PC-9 (cell line): Measurements from ENCODE around the gene C10orf105. TPM values are rescaled to one million over a fixed set of nuclear protein-coding genes. Genes with fewer than 3 reads are reported as not detected.

Experiments used
- BruUV-seq: library from RNA; stranded (reverse); fragments of 400-500 nt; replicated peaks from 2 replicates; lab custom pipeline; 2021; lab: Mats Ljungman, UMichigan
- CTCF ChIA-PET: fragments of 300-600 bp; sonication (Branson Sonifier 250); formaldehyde crosslinking; loops from one replicate; lab custom pipeline; 2022; ENCODE audit warnings: antibody characterized with exemption; lab: Charles Lee
- POLR2A ChIA-PET: fragments of 300-600 bp; sonication (Branson Sonifier 250); formaldehyde crosslinking; loops from one replicate; lab custom pipeline; 2022; ENCODE audit warnings: antibody characterized with exemption; ENCODE audit not compliant: unreplicated experiment; lab: Charles Lee
- DNase-seq, 2 experiments: peaks; one replicate each; pipeline versions ENCODE4 v3.0.0 to v3.0.0-alpha.2; 2015 to 2022; ENCODE audit warnings: mixed read lengths in 1 of 2
- H2AFZ ChIP-seq: fragments of 200-600 bp; sonication (generic); 2 replicates; pipeline ENCODE4 v1.8.1; 2017; ENCODE audit warnings: antibody characterized with exemption
- H3F3A ChIP-seq: fragments of 200-600 bp; sonication (generic); 2 replicates; pipeline ENCODE4 v1.8.1; 2017; ENCODE audit warnings: antibody characterized with exemption, mild to moderate bottlenecking, low read depth; ENCODE audit not compliant: insufficient read depth
- H3K27ac ChIP-seq: fragments of 200-600 bp; sonication (generic); 2 replicates; pipeline ENCODE4 v1.6.1; 2016; ENCODE audit warnings: mixed run types
- H3K27me3 ChIP-seq: fragments of 200-600 bp; sonication (generic); 2 replicates; pipeline ENCODE4 v1.6.1; 2016; ENCODE audit warnings: low read depth, mixed run types; ENCODE audit not compliant: insufficient read depth
- H3K36me3 ChIP-seq: fragments of 200-600 bp; sonication (generic); 2 replicates; pipeline ENCODE4 v1.6.1; 2016; ENCODE audit warnings: low read depth, mixed run types
- H3K4me1 ChIP-seq: fragments of 200-600 bp; sonication (generic); replicated peaks from 2 replicates; pipeline ENCODE4 v1.6.1; 2016; ENCODE audit warnings: mixed run types; ENCODE audit not compliant: insufficient read depth
- H3K4me2 ChIP-seq: fragments of 200-600 bp; sonication (generic); 2 replicates; pipeline ENCODE4 v1.6.1; 2017; ENCODE audit warnings: mixed run types
- H3K4me3 ChIP-seq: fragments of 200-600 bp; sonication (generic); 2 replicates; pipeline ENCODE4 v1.6.1; 2016; ENCODE audit warnings: mixed run types
- H3K79me2 ChIP-seq: fragments of 200-600 bp; sonication (generic); 2 replicates; pipeline ENCODE4 v1.6.1; 2017; ENCODE audit warnings: low read depth, mixed run types
- H3K9me2 ChIP-seq: fragments of 200-600 bp; sonication (generic); 2 replicates; pipeline ENCODE4 v1.8.1; 2017; ENCODE audit warnings: mild to moderate bottlenecking; ENCODE audit not compliant: insufficient read depth
- H3K9me3 ChIP-seq: fragments of 200-600 bp; sonication (generic); 2 replicates; pipeline ENCODE4 v1.8.1; 2016; ENCODE audit warnings: low read depth; ENCODE audit not compliant: insufficient read depth
- H4K20me1 ChIP-seq: fragments of 200-600 bp; sonication (generic); 2 replicates; pipeline ENCODE4 v1.8.1; 2017; ENCODE audit not compliant: insufficient read depth
- EZH2 ChIP-seq: fragments of 200-600 bp; sonication (generic); IDR thresholded peaks from 2 replicates; pipeline ENCODE4 v1.8.0; 2017; ENCODE audit warnings: antibody characterized with exemption, low read depth
- intact Hi-C: fragments of 100-400 bp; cut with micrococcal nuclease; formaldehyde crosslinking; loops from one replicate; pipeline ENCODE4 v1.10.0; 2022; ENCODE audit not compliant: unreplicated experiment
- total RNA-seq: library from RNA; stranded (reverse); gene quantifications from 2 replicates; pipeline ENCODE4 v1.2.3, GENCODE V29; 2021
- TF ChIP-seq, protein P1 (sequence below): fragments of 200-600 bp; sonication (generic); conservative IDR thresholded peaks from 2 replicates; pipeline ENCODE4 v1.6.1; 2017; ENCODE audit warnings: mixed run types, antibody characterized with exemption, mild to moderate bottlenecking, moderate library complexity

Gene C10orf105
- total RNA-seq, 1 experiment from 2014 or later: not detected

- H3K9me2 ChIP-seq: no peaks in the 10 kb centered on the region
- no TSS peak for BruUV-seq
- no peak overlapping the region for H3K4me3 ChIP-seq
- DNase-seq: no peak
- intact Hi-C loops: no loop called here
- H2AFZ ChIP-seq: no peak overlapping the region
- no peaks in the 10 kb centered on the region for H3K27me3 ChIP-seq
- ChIA-PET CTCF (no interaction called here), POLR2A (no interaction called here)
- no peaks in the 10 kb centered on the region for H3K9me3 ChIP-seq
- TF ChIP-seq EZH2: no peak
- TF ChIP-seq, protein P1, sequence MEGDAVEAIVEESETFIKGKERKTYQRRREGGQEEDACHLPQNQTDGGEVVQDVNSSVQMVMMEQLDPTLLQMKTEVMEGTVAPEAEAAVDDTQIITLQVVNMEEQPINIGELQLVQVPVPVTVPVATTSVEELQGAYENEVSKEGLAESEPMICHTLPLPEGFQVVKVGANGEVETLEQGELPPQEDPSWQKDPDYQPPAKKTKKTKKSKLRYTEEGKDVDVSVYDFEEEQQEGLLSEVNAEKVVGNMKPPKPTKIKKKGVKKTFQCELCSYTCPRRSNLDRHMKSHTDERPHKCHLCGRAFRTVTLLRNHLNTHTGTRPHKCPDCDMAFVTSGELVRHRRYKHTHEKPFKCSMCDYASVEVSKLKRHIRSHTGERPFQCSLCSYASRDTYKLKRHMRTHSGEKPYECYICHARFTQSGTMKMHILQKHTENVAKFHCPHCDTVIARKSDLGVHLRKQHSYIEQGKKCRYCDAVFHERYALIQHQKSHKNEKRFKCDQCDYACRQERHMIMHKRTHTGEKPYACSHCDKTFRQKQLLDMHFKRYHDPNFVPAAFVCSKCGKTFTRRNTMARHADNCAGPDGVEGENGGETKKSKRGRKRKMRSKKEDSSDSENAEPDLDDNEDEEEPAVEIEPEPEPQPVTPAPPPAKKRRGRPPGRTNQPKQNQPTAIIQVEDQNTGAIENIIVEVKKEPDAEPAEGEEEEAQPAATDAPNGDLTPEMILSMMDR: no peak
- peaks cover 45% of the 10 kb centered on the region for H3K4me1 ChIP-seq
- H4K20me1 ChIP-seq: no peaks in the 10 kb centered on the region
- H3K79me2 ChIP-seq: no peaks in the 10 kb centered on the region
- H3K36me3 ChIP-seq: no peaks in the 10 kb centered on the region
- no peak overlapping the region for H3K27ac ChIP-seq
- no peak overlapping the region for H3K4me2 ChIP-seq
- H3F3A ChIP-seq: peaks cover 20% of the 10 kb centered on the region
Measured at GRCh38 chr10:71724539-71724938, 5.0 kb upstream of the C10orf105 start.

DNA sequence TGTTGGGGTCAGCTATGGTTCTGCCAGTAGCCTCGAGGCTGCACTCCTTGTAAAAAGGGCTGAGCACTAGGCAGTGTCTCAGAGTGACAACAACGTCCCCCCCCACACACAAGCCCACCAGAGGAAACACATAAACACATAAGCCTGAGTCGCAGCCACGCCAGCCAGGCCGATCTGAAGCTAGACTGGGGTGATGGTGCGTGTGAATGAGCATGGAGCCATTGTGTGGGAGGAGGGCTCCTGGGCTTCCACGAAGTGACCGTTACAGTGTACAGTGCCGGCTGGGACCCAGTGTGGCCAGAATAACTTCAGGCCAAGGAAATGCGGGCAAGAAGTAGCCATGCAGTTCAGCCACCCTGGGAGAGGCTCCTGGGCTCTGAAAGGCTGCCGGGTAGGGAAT, 3.7 kb upstream of the C10orf105 start:
- H2AFZ ChIP-seq: no peak overlapping the region
- CTCF ChIA-PET: no interaction called here

DNA sequence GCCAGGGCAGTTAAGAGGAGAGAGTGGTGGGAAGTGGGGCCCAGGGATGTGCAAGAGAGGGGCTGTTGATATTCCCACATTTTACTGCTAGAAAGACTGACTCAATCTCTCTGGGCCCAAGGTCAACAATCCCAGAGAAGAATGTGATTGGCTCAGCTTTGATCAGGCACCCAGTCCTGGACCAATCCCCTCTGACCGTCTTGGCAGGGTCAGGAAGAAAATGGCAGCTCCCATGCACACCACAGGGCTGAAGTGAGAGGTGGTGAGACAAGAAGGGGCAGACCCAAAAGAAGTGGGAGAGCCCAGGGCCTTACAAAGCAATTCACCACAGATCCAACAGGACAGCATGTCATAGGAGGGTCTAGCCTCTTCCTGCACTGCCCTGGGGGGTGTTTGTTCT, 3.3 kb upstream of the C10orf105 start:
- ChIA-PET POLR2A (no interaction called here), CTCF (no interaction called here)
- Histone ChIP-seq H3K27ac (no peak overlapping the region), H3K4me2 (no peak overlapping the region), H2AFZ (no peak overlapping the region), H4K20me1 (no peaks in the 10 kb centered on the region), H3K4me1 (peaks cover 28% of the 10 kb centered on the region), H3K36me3 (no peaks in the 10 kb centered on the region), H3K27me3 (no peaks in the 10 kb centered on the region), H3K79me2 (no peaks in the 10 kb centered on the region), H3K9me3 (no peaks in the 10 kb centered on the region), H3K9me2 (no peaks in the 10 kb centered on the region), H3F3A (peaks cover 6% of the 10 kb centered on the region; the same call in 1 of the 2 replicates), H3K4me3 (no peak overlapping the region)
- BruUV-seq: no TSS peak
- intact Hi-C loops: no loop called here
- no peak for DNase-seq
- TF ChIP-seq, protein P1: no peak
- TF ChIP-seq EZH2: no peak

More for the DNA sequence above, 3.7 kb upstream of the C10orf105 start:
- no peaks in the 10 kb centered on the region for H4K20me1 ChIP-seq
- no peaks in the 10 kb centered on the region for H3K79me2 ChIP-seq
- H3K4me1 ChIP-seq: peaks cover 33% of the 10 kb centered on the region
- no peak overlapping the region for H3K27ac ChIP-seq
- no peaks in the 10 kb centered on the region for H3K27me3 ChIP-seq
- H3K36me3 ChIP-seq: no peaks in the 10 kb centered on the region
- intact Hi-C loops: no loop called here
- no peak for DNase-seq
- no peaks in the 10 kb centered on the region for H3K9me3 ChIP-seq
- no peak overlapping the region for H3K4me2 ChIP-seq
- TF ChIP-seq, protein P1: no peak
- TF ChIP-seq EZH2: no peak
- H3K4me3 ChIP-seq: no peak overlapping the region
- no peaks in the 10 kb centered on the region for H3K9me2 ChIP-seq
- POLR2A ChIA-PET: no interaction called here
- H3F3A ChIP-seq: peaks cover 10% of the 10 kb centered on the region; the same call in 1 of the 2 replicates
- no TSS peak for BruUV-seq
